GM19193 (cell line): ENCODE data around the gene RAB25.

Experiments
- POLR2A ChIP-seq: IDR thresholded peaks from 4 replicates; pipeline ENCODE4 v1.6.1; 2011; ENCODE audit not compliant: insufficient read depth, insufficient read length; ENCODE audit errors: extremely low read depth

Gene RAB25

DNA sequence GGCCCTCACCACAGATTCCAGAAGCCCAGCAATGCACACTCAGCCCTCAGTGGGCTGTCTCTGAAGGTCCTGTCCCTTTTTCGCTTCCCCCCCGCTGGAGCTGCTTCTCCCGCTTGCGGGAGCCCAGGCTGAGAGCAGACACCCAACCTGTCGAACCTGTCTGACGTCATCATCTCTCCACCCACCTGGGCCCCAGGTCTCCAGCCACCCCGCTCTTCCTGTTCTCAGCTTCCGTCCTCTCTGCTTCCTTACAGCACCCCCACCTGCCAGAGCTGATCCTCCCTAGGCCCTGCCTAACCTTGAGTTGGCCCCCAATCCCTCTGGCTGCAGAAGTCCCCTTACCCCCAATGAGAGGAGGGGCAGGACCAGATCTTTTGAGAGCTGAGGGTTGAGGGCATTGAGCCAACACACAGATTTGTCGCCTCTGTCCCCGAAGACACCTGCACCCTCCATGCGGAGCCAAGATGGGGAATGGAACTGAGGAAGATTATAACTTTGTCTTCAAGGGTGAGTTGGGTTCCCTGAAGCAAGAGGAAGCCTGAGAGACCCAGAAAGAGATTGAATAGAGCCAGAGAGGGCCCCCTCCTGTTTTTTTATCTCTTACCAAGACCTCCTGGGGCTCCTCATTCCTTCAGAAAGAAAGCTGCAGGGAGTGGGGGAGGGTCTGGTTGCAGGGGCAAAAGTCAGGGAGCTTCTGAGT, at the start of gene RAB25:
Gene RAB25 (plus strand): TSS at position 224 of the 700 bp plus-strand sequence. CDS start 241 bp downstream, at position 465.
- TF ChIP-seq POLR2A: no peak

DNA sequence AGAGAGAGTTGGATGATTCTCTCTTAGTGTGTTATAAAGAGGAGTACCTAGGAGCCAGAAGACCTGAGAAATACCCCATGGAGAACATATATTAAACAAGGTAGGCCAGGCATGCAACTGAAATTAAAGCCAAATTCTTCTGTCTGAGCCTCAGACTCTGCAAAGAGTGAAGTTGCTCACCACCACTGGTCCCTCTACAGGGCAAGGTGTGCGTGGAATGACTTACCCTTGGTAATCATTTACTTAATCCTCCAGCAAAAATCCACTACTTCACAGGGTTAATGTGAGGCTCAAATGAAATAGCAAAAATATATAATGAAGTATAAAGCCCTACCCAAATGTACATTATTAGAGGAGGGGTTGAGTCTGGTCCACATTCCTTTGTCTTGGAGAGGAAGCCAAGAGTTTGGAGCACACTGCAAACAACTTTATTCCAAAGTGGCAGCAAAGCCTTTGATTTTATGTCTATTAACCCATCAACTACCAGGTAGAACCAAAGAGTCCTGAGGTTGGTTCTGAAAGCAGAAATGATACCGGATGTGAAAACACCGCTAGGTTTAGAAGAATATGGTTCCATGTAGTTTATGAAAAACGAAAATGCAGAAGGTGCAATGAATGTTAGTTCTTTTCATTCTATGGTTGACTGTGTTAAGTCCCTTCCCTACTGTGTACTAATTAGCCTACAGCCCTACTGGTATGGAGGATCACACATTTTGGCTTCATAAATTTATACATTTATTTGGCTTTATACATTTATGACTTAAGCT, 48.7 kb upstream of the RAB25 start:
- TF ChIP-seq POLR2A: no peak

DNA sequence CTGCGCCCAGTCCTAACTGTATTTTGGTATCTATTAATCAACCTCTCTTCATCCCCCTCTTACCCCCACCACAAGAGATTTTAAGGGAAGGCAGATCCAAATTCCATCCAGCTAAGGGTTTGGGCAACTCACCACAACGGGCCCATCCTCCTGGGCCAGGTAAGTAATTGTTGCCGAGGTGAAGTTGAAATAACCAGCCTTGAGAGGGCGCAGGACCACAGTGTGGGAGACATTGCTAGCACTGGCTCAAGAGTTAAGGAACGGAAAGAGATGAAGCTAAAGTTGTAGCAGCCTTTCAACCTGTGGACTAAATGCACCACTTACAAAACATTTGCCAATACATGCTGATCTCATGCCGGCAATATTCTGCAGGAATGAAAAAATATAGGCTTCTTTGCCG, 46.1 kb upstream of the RAB25 start:
- no peak for TF ChIP-seq POLR2A

DNA sequence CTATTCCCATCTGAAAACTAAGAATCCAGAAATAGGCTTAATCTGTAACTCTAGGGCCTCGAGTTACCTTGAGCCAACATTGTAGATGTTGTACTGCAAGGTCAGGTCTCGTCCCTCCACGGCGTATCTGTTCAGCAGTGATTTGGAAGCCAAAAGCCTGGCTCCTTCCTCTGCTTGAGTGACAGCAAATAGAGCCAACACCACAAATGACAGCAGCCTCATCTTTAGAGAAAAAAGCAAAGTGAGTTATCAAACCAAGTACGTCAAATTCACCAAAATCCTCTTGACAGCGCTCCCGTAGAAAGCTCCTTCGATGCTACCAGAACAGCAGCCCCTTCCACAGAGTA, 41.0 kb upstream of the RAB25 start:
- no peak for TF ChIP-seq POLR2A

- peak; percentile 89 for TF ChIP-seq POLR2A
These were observed 40.5 kb upstream of the RAB25 start, which contains the start of gene SSR2 for GRCh38 chr1:156020293-156021092. Gene SSR2 (minus strand): TSS chr1:156020951. CDS start chr1:156020167, 784 bp downstream.

GRCh38 chr1:156021093-156021428, 39.9 kb upstream of the RAB25 start:
- TF ChIP-seq POLR2A: no peak

GRCh38 chr1:156021954-156022353, 39.0 kb upstream of the RAB25 start:
- no peak for TF ChIP-seq POLR2A

- no peak for TF ChIP-seq POLR2A
These were observed 36.2 kb upstream of the RAB25 start for GRCh38 chr1:156024801-156025200.

DNA sequence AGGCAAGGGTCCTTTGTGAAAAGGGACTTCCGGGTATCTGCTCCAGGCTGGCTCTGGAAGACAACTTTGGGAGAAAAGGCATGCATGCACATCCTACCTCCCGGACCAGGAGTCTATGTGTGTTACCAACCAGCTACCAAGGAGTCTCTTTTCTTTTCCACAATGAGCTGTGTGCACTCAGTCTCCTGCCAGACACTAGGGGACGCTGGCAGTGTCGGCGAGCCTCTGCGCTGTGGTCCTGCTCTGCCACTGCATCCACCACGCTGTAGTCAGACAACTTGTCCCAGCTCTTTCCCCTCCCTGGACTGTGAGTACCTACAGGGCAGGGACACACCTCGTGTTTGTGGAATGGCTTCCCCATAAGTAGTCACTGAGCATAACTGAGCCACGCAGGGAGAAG, 35.1 kb upstream of the RAB25 start:
- no peak for TF ChIP-seq POLR2A

DNA sequence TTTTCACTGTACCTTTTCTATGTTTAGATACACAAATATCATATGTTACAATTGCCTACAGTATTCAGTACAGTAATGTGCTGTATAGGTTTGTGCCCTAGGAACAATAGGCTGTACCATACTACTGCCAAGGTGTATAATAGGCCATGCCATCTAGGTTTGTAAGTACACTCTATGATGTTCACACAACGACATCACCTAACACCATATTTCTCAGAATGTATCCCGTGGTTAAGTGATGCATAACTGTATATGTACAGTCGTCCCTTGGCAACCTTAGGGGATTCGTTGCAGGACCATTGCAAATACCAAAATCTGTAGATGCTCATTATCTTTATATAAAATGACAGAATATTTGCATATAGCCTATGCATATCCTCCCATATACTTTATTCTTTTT, 34.4 kb upstream of the RAB25 start:
- no peak for TF ChIP-seq POLR2A

DNA sequence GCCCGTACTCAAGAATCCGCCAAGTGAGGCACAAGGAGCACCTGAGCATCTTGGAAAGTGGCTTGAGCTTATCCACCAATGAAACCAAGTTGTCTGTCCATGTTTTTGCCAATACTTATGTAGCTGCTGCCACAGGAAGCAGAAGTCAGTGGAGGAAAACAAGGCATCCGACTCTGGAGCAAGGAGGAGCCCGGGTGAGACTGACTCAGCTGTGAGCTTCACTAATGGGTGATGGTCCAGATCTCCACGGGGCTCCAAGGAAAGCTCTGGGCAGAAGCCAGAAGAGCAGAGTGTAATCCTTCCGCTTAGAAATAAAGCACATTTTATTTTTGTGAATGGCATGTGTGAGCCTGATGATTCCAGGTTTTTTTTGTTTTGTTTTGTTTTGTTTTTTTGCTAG, 27.9 kb upstream of the RAB25 start:
- TF ChIP-seq POLR2A: no peak

DNA sequence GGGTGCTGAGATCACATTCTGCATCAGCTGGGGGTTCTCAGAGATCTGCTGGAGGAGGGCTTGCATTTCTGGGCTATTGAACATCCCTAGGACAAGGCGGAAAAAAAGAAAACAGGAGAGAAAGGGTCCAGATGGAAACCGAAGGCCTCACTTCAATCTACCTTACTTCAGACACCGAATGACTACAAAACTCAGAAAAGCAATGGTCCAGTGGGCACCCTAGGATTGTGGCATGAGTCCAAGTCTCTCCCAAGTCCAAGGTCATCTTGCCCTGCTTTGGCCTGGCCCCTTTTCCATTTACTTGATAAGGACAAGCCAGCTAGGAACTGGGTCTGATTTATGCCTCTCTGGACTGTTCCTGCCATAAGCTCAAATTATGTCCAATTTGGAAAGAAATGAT, 18.1 kb upstream of the RAB25 start:
- TF ChIP-seq POLR2A: no peak

- TF ChIP-seq POLR2A: no peak
These were observed 15.9 kb upstream of the RAB25 start for GRCh38 chr1:156045076-156045475.

- TF ChIP-seq POLR2A: no peak
These were observed 12.2 kb upstream of the RAB25 start for GRCh38 chr1:156048663-156049258.

- TF ChIP-seq POLR2A: no peak
These were observed 10.6 kb upstream of the RAB25 start for GRCh38 chr1:156050376-156050775.
